Myocyte (in vitro differentiated cells): ENCODE results near the gene MVB12B. TPM values are rescaled to one million over a fixed set of nuclear protein-coding genes. Genes with fewer than 3 reads are reported as not detected.
"Not testable (repeated sequence)": the region's sequence is repeated elsewhere in the genome, so short reads cannot be mapped to it uniquely, and the experiment has no call there.

Experiments
- DNase-seq: peaks from one replicate; pipeline ENCODE4 v3.0.0-alpha.2; 2012; ENCODE audit warnings: low read depth
- total RNA-seq: library from RNA; depleted of rRNA; stranded (reverse); fragments of >200 nt; gene quantifications from 2 replicates; pipeline ENCODE4 v1.2.3, GENCODE V29; 2014

The MVB12B gene
- total RNA-seq, 1 donor from 2014 or later, result 4.3 TPM

GRCh38 chr9:126528915-126529314, 202.3 kb downstream of the MVB12B start:
- DNase-seq, result no peak

- DNase-seq, result no peak
Observed at GRCh38 chr9:126531035-126531571, 204.5 kb downstream of the MVB12B start.

- peak; percentile 62 for DNase-seq
Observed at GRCh38 chr9:126531591-126531990, 205.0 kb downstream of the MVB12B start.

DNA sequence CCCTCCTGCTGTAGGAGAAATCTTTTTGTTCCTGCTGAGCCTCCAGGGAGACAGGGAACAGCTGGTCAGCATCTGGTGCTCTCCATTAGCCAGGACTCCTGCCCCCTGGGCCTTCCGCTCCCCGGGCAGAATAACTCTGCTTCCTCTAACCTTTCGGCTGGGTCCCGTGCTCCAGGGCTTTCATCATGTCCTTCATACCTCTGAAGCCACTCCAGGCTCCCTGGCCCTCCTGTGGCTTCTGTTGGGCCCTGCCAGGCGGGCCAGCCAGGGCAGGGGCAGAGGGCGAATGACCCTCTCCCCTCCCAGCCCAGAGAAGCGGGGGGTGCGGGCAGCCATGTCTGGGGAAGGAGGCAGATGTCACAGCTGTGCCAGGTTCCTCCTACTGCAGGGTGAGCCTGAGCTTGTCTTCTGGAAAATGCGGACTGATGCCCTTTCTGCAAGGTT, 205.4 kb downstream of the MVB12B start:
- no peak for DNase-seq

- peak; percentile 47 for DNase-seq
Observed at GRCh38 chr9:126532489-126532888, 205.9 kb downstream of the MVB12B start.

DNA sequence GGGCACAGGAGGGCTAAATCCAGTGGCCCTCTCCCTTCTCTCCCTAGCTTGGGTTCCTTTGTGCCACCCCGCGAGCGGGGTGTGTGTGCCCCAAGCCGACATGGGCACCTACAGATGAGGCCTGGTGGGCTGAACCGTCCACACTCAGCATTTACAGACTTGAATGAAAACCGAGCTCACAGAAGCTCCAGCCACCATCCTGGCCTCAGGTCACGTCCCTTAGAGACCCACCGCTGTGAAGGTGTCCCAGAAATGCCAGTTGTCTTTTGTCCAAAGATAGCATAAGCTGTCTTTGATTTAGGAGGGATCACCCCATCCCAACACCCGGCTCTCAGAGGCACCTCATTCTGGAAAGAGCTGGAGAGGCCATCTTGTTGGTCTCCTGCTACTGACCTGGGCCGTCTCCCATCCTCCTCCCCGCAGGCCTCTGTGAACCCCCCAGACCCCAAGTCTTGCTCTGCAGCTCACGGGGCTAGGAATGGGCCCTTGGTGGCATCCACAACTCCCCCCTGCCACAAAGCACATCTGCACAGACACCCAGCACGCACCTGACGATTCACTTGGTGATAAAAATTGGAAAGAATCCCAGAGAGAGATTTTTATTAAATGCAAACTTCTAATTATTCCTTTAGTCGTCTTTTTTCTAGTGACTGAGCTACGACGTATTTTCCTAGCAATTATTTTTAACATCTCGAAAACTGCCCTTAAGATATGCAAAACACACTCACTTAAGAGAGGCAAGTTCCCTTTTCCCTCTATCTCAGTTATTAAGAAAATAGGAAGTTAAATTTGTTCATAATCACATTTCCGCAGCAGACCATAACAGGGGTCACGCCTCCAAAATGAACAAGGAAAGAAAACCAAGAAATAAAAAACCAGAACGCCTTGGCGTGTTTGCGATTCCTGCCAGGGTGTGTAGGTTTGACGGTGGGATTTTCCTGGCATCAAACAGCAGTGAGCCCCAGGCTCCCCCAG, 206.6 kb downstream of the MVB12B start:
- DNase-seq, result no peak

DNA sequence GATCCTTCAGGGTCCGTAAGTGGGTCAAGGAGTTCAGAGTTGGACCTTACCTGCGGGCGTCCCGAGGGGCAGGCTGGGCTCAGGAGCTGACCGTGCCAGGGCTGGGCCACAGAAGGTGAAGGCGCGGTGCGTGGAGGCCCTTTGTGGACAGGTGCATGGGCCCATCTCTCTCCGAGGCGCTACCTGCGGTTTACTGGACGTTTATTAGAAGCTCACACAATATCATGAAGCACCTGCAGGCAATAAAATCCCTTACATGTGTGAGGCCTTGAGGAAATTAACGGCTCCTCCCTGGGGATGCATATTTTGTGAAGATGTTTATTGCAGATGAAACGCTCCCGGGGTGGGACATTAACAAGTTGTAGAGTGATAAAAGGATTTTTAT, 207.3 kb downstream of the MVB12B start:
- no peak for DNase-seq

GRCh38 chr9:126534431-126535186, 208.0 kb downstream of the MVB12B start:
- DNase-seq, result peak; percentile 43

- peak; percentile 45 for DNase-seq
Observed at GRCh38 chr9:126536131-126536530, 209.5 kb downstream of the MVB12B start.

DNA sequence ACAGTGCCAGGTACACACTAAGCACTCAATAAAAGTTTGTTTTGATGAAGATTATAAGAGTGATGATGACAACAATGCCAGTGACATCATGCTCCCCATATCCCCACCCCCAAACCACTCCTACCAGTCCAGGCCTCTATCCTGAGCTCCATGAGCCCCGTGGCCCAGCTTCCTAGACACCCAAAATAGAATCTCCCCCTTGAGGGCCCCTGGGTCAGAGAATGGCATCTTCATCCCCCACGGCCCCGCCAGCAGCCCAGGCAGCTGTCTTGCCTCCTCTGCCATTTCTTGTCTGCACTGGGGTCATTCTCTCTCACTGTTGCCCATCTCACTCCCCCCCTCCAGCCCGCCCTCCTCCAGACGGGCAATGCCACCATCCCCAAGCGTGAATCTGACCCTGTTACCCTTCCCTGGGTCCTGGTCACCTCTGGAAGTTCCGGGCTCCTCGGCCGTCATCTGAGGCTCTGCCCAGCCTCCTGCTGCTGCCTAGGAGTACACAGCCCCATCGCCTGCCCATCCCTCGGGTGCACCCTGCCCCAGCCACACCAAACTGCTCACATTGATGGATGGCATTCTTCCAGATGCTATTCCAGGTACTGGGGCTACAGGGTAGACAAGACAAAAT, 210.3 kb downstream of the MVB12B start:
- DNase-seq, result peak; percentile 65

- DNase-seq, result no peak
Observed at GRCh38 chr9:126538550-126538949, 211.9 kb downstream of the MVB12B start.

DNA sequence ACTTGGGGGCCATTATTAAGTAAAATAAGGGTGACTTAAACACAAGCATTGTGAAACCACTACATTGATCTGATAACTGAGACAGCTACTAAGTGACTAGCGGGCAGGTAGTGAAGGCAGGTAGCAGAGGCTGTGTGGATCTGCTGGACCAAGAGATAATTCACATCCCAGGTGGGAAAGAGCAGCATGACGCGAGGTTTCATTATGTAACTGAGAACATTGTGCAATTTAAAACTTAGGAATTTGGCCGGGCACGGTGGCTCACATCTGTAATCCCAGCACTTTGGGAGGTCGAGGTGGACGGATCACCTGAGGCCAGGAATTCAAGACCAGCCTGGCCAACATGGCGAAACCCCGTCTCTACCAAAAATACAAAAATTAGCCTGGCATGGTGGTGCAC, 213.8 kb downstream of the MVB12B start:
- not testable (repeated sequence) for DNase-seq

GRCh38 chr9:126543490-126543889, 216.9 kb downstream of the MVB12B start:
- DNase-seq, result no peak

DNA sequence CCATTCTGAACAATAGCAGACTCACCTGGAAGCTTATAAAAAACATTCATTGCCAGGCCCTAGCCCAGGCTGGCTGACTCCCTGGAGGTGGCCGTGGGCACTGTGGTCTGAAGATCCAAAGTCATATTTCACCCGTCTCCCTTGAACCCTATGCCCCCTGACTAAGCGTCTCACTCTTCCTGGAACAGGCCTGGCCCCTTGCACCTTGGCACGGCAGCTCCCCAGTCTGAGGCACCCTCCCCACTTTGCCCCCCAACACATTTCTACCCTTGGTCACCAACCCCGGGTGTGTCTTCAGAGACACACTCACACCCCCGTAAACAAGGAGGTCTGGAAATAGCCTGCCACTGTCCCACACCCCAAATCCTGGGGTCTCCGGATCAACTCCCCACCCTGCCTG, 218.5 kb downstream of the MVB12B start:
- DNase-seq, result no peak

- DNase-seq, result no peak
Observed at GRCh38 chr9:126546036-126546435, 219.4 kb downstream of the MVB12B start.

- DNase-seq, result no peak
Observed at GRCh38 chr9:126548312-126548711, 221.7 kb downstream of the MVB12B start.

DNA sequence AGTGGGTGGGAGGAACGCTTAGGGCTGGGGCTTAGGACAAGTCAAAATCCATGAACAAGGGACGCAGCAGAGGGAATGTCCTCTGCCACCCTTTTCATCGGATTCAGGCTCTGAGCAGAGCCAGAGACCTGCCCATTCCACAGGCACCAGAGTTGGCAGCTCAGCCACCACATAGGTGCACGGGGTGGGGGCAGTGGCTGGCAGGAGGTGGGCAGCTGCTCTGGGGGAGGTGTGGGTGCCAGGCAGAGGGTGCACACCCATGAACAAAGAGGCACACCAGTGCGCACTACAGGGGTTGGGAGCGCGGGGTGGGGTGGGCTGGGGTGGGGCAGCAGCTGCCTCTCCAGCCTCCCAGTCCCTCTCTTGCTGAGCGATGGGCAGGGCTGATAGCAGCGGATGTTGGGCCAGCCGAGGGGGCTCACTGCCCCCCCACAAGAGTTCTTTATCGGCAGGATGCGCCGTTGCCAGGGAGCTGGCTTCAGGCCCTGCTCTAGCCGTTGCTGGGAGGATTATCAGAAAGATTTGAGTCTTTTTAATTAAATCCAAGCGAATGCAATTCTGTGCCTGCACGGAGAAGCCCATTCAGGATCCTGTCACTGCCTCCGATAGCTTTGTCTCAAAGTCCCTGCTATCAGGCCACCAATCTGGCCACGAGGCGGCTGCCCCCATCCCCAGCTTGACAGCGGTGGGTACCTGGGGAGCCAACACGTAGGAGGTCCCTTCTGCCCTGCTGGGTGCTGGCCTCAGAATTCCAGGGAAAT, 222.8 kb downstream of the MVB12B start:
- no peak for DNase-seq

- no peak for DNase-seq
Observed at GRCh38 chr9:126550891-126551351, 224.3 kb downstream of the MVB12B start.

GRCh38 chr9:126551812-126552211, 225.2 kb downstream of the MVB12B start:
- no peak for DNase-seq

GRCh38 chr9:126554292-126554691, 227.7 kb downstream of the MVB12B start:
- DNase-seq, result no peak
